Activated T-cell treated with anti-CD3 and anti-CD28 coated beads for 4 hours (primary cell): Measurements from ENCODE around the gene SPAG4.
A peak's percentile ranks its signal among the peaks of the same experiment; 100 is the strongest.

Experiments
- DNase-seq: peaks from one replicate; pipeline ENCODE4 v3.0.0-alpha.2; 2020

SPAG4 gene

GRCh38 chr20:35660122-35660937, 44.7 kb downstream of the SPAG4 start:
- no peak for DNase-seq

- DNase-seq = no peak
These were observed 45.4 kb downstream of the SPAG4 start for GRCh38 chr20:35661053-35661452.

- DNase-seq = no peak
These were observed 46.3 kb downstream of the SPAG4 start for GRCh38 chr20:35661908-35662307.

- DNase-seq = no peak
These were observed 46.9 kb downstream of the SPAG4 start for GRCh38 chr20:35662551-35662950.

- DNase-seq = peak; percentile 41
These were observed 48.2 kb downstream of the SPAG4 start for GRCh38 chr20:35663516-35664465.

GRCh38 chr20:35664466-35665206, 49.0 kb downstream of the SPAG4 start, which contains the start of the genes CPNE1 and RBM12:
Gene CPNE1, minus strand, starts transcription at chr20:35664900. Its CDS starts 31,977 bp downstream, at chr20:35632923.
Gene RBM12, minus strand, starts transcription at chr20:35664900. Its CDS starts 9,578 bp downstream, at chr20:35655322.
- peak; percentile 87 for DNase-seq

GRCh38 chr20:35665949-35666288, 50.3 kb downstream of the SPAG4 start:
- no peak for DNase-seq

- no peak for DNase-seq
These were observed 53.6 kb downstream of the SPAG4 start for GRCh38 chr20:35669221-35669620.

GRCh38 chr20:35669681-35670080, 54.1 kb downstream of the SPAG4 start:
- no peak for DNase-seq
